Thyroid gland (tissue), 4 donors: ENCODE data around the gene PDCD4.

Experiments used
- CTCF ChIP-seq, 6 experiments: fragments of 200-600 bp in 3 of 6; fragments of 450-650 bp in 3 of 6; sonication (generic) in 3 of 6; IDR thresholded peaks; one replicate each; pipeline ENCODE4 v1.5.1; 2016 to 2019; ENCODE audit warnings: antibody characterized with exemption in 6 of 6, mild to moderate bottlenecking in 2 of 6, inconsistent platforms in 1 of 6, moderate library complexity in 1 of 6
- POLR2A ChIP-seq, 2 donors: fragments of 450-650 bp; IDR thresholded peaks; one replicate each; pipeline ENCODE4 v1.6.1; 2017; ENCODE audit warnings: antibody characterized with exemption in 2 of 2, mild to moderate bottlenecking in 2 of 2, moderate library complexity in 1 of 2

- TF ChIP-seq CTCF (IDR thresholded peaks at IDR 0.05) = no peak
- no peak for TF ChIP-seq POLR2A (IDR thresholded peaks at IDR 0.05)
Observed at GRCh38 chr10:110836706-110837105, 35.0 kb upstream of the PDCD4 start.
